Measurements from ENCODE around the gene ESPNL.

ESPNL gene

DNA sequence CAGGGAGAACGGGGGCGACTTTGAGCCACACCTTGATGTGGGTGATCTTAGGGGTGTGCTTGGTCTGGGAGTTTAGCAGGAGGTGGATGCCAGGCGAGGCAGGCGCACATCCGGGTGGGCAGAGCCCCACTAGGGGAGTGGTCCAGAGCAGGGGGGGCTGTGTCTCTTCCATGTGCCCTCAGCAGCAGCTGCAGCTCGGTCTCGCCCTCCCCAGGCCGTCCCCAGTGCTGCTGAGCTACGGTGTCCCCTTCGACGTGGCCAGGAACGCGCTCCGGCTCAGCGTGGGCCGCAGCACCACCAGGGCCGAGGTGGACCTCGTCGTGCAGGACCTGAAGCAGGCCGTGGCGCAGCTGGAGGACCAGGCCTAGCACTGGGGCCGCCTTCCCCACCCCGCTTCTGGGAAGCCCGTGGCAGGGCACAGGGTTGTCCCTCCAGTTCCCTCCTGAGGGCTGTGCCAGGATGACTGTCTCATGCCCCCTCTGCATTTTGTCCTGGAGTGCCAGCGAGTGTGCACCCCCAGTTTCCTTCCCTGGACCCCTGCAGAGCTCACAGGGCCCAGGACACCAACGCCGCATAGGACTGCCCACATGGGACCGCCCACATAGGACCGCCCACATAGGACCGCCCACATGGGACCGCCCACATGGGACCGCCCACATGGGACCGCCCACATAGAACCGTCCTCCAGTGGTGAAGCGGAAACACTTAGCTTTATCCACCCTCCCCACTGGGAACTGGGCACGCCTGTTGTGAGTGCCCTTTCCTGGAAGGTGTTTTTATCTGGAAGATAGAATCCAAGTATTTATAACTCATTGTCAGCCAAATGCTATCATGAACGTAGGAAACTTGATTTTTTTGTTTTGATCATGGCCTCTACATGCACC lies 1.9 kb upstream of the ESPNL start:
- H3K4me1 ChIP-seq (ENCODE audit: control insufficient read depth, insufficient read depth, low read depth, low read length), result peaks cover 45% of the 10 kb centered on the region
- H2BK12ac ChIP-seq (ENCODE audit: low read length in 2 of 2), result peak overlapping the region in 1 of 2 experiments; percentile 10
- no peak overlapping the region for H2BK120ac ChIP-seq (ENCODE audit: low read depth, low read length)
- peak; percentile 68 for DNase-seq
- H2AK5ac ChIP-seq (ENCODE audit: low read length, severe bottlenecking), result peak overlapping the region; percentile 33
- H3K27ac ChIP-seq (ENCODE audit: low read length, poor library complexity, severe bottlenecking), result peak overlapping the region; percentile 85
- H3K4me2 ChIP-seq (ENCODE audit: low read length, poor library complexity, severe bottlenecking), result peak overlapping the region; percentile 55
- H3K14ac ChIP-seq (ENCODE audit: low read length in 2 of 2), result no peak overlapping the region
- H2AFZ ChIP-seq (ENCODE audit: low read depth, low read length), result no peak overlapping the region
- no peak overlapping the region for H3K23ac ChIP-seq (ENCODE audit: low read length in 2 of 2)
- H2BK5ac ChIP-seq (ENCODE audit: low read depth, low read length, poor library complexity, severe bottlenecking), result no peak overlapping the region
- H3K27me3 ChIP-seq (ENCODE audit: control insufficient read depth in 1 of 2, insufficient read depth in 1 of 2, low read length in 2 of 2), result peaks cover 0 to 7% of the 10 kb centered on the region in 2 experiments
- peak overlapping the region; percentile 25 for H4K91ac ChIP-seq (ENCODE audit: low read length)
- H3K9ac ChIP-seq (ENCODE audit: low read length), result no peak overlapping the region
- H3K9me3 ChIP-seq (ENCODE audit: control insufficient read depth, low read length), result no peaks in the 10 kb centered on the region
- H3K79me1 ChIP-seq (replicated peaks; ENCODE audit: low read length, poor library complexity, severe bottlenecking), result no peaks in the 10 kb centered on the region
- H3K4ac ChIP-seq (ENCODE audit: low read depth in 1 of 2, low read length in 2 of 2), result no peak overlapping the region
- peak overlapping the region in 1 of 2 experiments; percentile 11 for H3K4me3 ChIP-seq (ENCODE audit: insufficient read depth in 1 of 2, low read depth in 1 of 2, low read length in 2 of 2)
- no peak overlapping the region for H4K8ac ChIP-seq (ENCODE audit: low read length)
- H2BK15ac ChIP-seq (ENCODE audit: low read depth, poor library complexity, severe bottlenecking), result no peak overlapping the region
- H3K36me3 ChIP-seq (ENCODE audit: control insufficient read depth in 1 of 2, insufficient read depth in 2 of 2, low read depth in 1 of 2, low read length in 2 of 2), result peaks cover 4 to 14% of the 10 kb centered on the region in 2 experiments
- no peak overlapping the region for H3K18ac ChIP-seq (ENCODE audit: low read depth in 1 of 2, low read length in 2 of 2)
- WGBS, result 88% methylated on average over 36 of the region's 37 CpGs

DNA sequence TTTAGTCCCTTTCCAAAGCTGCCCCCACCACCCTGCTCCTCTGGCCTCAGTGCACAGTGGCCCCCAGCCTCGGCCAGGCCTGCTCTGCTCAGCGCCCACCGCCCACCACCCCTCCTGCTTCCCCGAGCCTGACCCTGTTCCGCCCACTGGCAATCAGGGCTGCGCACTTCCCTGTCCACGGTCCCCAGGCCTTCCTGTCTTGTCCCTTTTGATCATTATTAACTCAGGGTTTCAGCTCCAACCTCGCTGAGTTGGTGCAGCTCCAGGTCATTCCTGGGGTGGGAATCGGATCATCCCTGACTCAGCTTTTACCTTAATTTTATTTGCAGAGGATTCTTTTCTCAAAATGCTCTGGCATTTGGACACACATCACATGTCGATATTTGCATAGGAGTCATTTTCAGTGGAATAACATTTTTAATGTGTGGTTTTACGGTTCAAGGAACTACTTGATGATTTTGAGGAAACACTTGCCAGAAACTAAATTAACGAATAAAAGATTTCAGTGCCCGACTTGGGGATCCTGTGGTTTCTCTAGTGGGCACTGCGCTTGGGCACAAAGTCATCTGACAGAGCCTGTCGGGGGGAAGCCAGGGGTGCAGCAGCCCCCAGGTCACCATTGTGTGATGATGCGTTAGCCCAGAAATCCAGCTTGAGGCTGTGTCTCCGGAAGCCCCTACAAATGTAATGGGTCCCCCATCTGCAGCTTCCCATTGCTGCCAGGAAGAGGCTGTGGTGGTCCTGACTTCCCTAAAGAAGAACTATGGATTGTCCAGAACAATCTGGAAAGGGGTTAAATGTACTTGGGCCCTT lies 1.0 kb upstream of the ESPNL start:
- Histone ChIP-seq H3K27me3 (ENCODE audit: control insufficient read depth in 1 of 2, insufficient read depth in 1 of 2, low read length in 2 of 2) (peaks cover under 1 to 7% of the 10 kb centered on the region in 2 experiments), H3K79me1 (replicated peaks; ENCODE audit: low read length, poor library complexity, severe bottlenecking) (no peaks in the 10 kb centered on the region), H2BK12ac (ENCODE audit: low read length in 2 of 2) (no peak overlapping the region), H4K91ac (ENCODE audit: low read length) (no peak overlapping the region), H3K9me3 (ENCODE audit: control insufficient read depth, low read length) (no peaks in the 10 kb centered on the region), H3K9ac (ENCODE audit: low read length) (no peak overlapping the region), H4K8ac (ENCODE audit: low read length) (no peak overlapping the region), H3K27ac (ENCODE audit: low read length, poor library complexity, severe bottlenecking) (peak overlapping the region; percentile 85), H2AFZ (ENCODE audit: low read depth, low read length) (no peak overlapping the region), H3K4me3 (ENCODE audit: insufficient read depth in 1 of 2, low read depth in 1 of 2, low read length in 2 of 2) (no peak overlapping the region), H3K4ac (ENCODE audit: low read depth in 1 of 2, low read length in 2 of 2) (no peak overlapping the region), H3K36me3 (ENCODE audit: control insufficient read depth in 1 of 2, insufficient read depth in 2 of 2, low read depth in 1 of 2, low read length in 2 of 2) (peaks cover 4 to 12% of the 10 kb centered on the region in 2 experiments), H2AK5ac (ENCODE audit: low read length, severe bottlenecking) (no peak overlapping the region), H2BK120ac (ENCODE audit: low read depth, low read length) (no peak overlapping the region), H3K14ac (ENCODE audit: low read length in 2 of 2) (no peak overlapping the region), H3K18ac (ENCODE audit: low read depth in 1 of 2, low read length in 2 of 2) (no peak overlapping the region), H3K4me1 (ENCODE audit: control insufficient read depth, insufficient read depth, low read depth, low read length) (peaks cover 45% of the 10 kb centered on the region), H3K23ac (ENCODE audit: low read length in 2 of 2) (no peak overlapping the region), H2BK5ac (ENCODE audit: low read depth, low read length, poor library complexity, severe bottlenecking) (no peak overlapping the region), H3K4me2 (ENCODE audit: low read length, poor library complexity, severe bottlenecking) (peak overlapping the region; percentile 55), H2BK15ac (ENCODE audit: low read depth, poor library complexity, severe bottlenecking) (no peak overlapping the region)
- no peak for DNase-seq
- 91% methylated on average over 17 of the region's 17 CpGs for WGBS

DNA sequence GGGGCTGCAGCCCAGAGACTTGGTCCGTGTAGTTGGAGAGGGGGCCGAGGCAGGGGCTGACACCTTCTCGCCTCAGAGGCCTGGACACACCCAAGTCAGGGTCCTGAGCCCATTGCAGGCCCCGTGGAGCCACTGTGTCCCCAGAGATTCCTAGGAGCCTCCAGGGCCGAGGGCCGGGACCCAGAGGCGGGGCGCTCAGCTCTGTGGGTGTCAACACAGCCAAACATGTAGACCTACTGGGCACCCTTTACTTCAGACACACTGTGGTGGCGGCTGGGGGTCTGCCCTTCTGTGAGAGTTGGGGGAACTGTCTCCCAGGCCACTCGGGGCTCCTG lies 459 bp upstream of the ESPNL start:
- no peak overlapping the region for H4K91ac ChIP-seq (ENCODE audit: low read length)
- no peak for DNase-seq

More for the DNA sequence above, 459 bp upstream of the ESPNL start:
- WGBS, result 95% methylated on average over 10 of the region's 10 CpGs
- peak overlapping the region; percentile 20 for H3K4me2 ChIP-seq (ENCODE audit: low read length, poor library complexity, severe bottlenecking)
- no peak overlapping the region for H3K14ac ChIP-seq (ENCODE audit: low read length in 2 of 2)
- no peak overlapping the region for H2BK120ac ChIP-seq (ENCODE audit: low read depth, low read length)
- peaks cover 6 to 9% of the 10 kb centered on the region in 2 experiments for H3K27me3 ChIP-seq (ENCODE audit: control insufficient read depth in 1 of 2, insufficient read depth in 1 of 2, low read length in 2 of 2)
- H3K9ac ChIP-seq (ENCODE audit: low read length), result no peak overlapping the region
- H3K36me3 ChIP-seq (ENCODE audit: control insufficient read depth in 1 of 2, insufficient read depth in 2 of 2, low read depth in 1 of 2, low read length in 2 of 2), result peaks cover 4 to 8% of the 10 kb centered on the region in 2 experiments
- no peak overlapping the region for H3K27ac ChIP-seq (ENCODE audit: low read length, poor library complexity, severe bottlenecking)
- H3K18ac ChIP-seq (ENCODE audit: low read depth in 1 of 2, low read length in 2 of 2), result no peak overlapping the region
- H2BK5ac ChIP-seq (ENCODE audit: low read depth, low read length, poor library complexity, severe bottlenecking), result no peak overlapping the region
- H3K9me3 ChIP-seq (ENCODE audit: control insufficient read depth, low read length), result no peaks in the 10 kb centered on the region
- H3K79me1 ChIP-seq (replicated peaks; ENCODE audit: low read length, poor library complexity, severe bottlenecking), result no peaks in the 10 kb centered on the region
- no peak overlapping the region for H3K4me3 ChIP-seq (ENCODE audit: insufficient read depth in 1 of 2, low read depth in 1 of 2, low read length in 2 of 2)
- H2BK12ac ChIP-seq (ENCODE audit: low read length in 2 of 2), result no peak overlapping the region
- H2BK15ac ChIP-seq (ENCODE audit: low read depth, poor library complexity, severe bottlenecking), result no peak overlapping the region
- H2AFZ ChIP-seq (ENCODE audit: low read depth, low read length), result no peak overlapping the region
- no peak overlapping the region for H3K4ac ChIP-seq (ENCODE audit: low read depth in 1 of 2, low read length in 2 of 2)
- H4K8ac ChIP-seq (ENCODE audit: low read length), result no peak overlapping the region
- H2AK5ac ChIP-seq (ENCODE audit: low read length, severe bottlenecking), result no peak overlapping the region
- no peak overlapping the region for H3K23ac ChIP-seq (ENCODE audit: low read length in 2 of 2)
- H3K4me1 ChIP-seq (ENCODE audit: control insufficient read depth, insufficient read depth, low read depth, low read length), result peaks cover 45% of the 10 kb centered on the region
